Astrocyte (in vitro differentiated cells and primary cell): Measurements from ENCODE around the gene ZFAND6. TPM values are rescaled to one million over a fixed set of nuclear protein-coding genes. Genes with fewer than 3 reads are reported as not detected.
"Not testable (repeated sequence)": the region's sequence is repeated elsewhere in the genome, so short reads cannot be mapped to it uniquely, and the experiment has no call there.

Source experiments
- DNase-seq: peaks from one replicate; pipeline ENCODE4 v3.0.0-alpha.2; 2010; ENCODE audit warnings: low read depth
- FAIRE-seq: peaks from 2 replicates; lab custom pipeline; 2011; peaks lifted over from hg19 to GRCh38; lab: Jason Lieb, UNC
- H2AFZ ChIP-seq: 2 replicates; pipeline ENCODE4 v1.6.0; 2012; ENCODE audit warnings: low read depth, low read length, inconsistent platforms
- H3K27ac ChIP-seq: 2 replicates; pipeline ENCODE4 v1.5.1; 2011; ENCODE audit warnings: low read depth, low read length, inconsistent platforms
- H3K27me3 ChIP-seq: 2 replicates; pipeline ENCODE4 v1.6.0; 2011; ENCODE audit warnings: low read length, inconsistent platforms; ENCODE audit not compliant: insufficient read depth
- H3K36me3 ChIP-seq: 2 replicates; pipeline ENCODE4 v1.5.1; 2011; ENCODE audit warnings: low read length, inconsistent platforms; ENCODE audit not compliant: insufficient read depth
- H3K4me1 ChIP-seq: 2 replicates; pipeline ENCODE4 v1.5.1; 2011; ENCODE audit warnings: low read length, inconsistent platforms; ENCODE audit not compliant: insufficient read depth
- H3K4me2 ChIP-seq: 2 replicates; pipeline ENCODE4 v1.6.0; 2012; ENCODE audit warnings: low read length, inconsistent platforms
- H3K4me3 ChIP-seq: 2 replicates; pipeline ENCODE4 v1.5.1; 2011; ENCODE audit warnings: low read depth, mild to moderate bottlenecking, low read length, inconsistent platforms; ENCODE audit not compliant: insufficient read depth
- H3K79me2 ChIP-seq: 2 replicates; pipeline ENCODE4 v1.6.0; 2012; ENCODE audit warnings: mild to moderate bottlenecking, low read length, inconsistent platforms; ENCODE audit not compliant: insufficient read depth
- H3K9ac ChIP-seq: 2 replicates; pipeline ENCODE4 v1.6.0; 2012; ENCODE audit warnings: mild to moderate bottlenecking, low read length, inconsistent platforms
- H3K9me3 ChIP-seq: 2 replicates; pipeline ENCODE4 v1.5.1; 2012; ENCODE audit warnings: low read depth, mild to moderate bottlenecking, low read length, inconsistent platforms; ENCODE audit not compliant: insufficient read depth
- H4K20me1 ChIP-seq: 2 replicates; pipeline ENCODE4 v1.6.0; 2012; ENCODE audit warnings: low read length, inconsistent platforms; ENCODE audit not compliant: insufficient read depth
- H3K27ac Mint-ChIP-seq: one replicate; pipeline ENCODE4 v1.8.0; 2021; ENCODE audit warnings: mild to moderate bottlenecking, mixed read lengths; ENCODE audit not compliant: unreplicated experiment
- H3K27me3 Mint-ChIP-seq: one replicate; pipeline ENCODE4 v1.8.0; 2021; ENCODE audit warnings: low read depth, mixed read lengths; ENCODE audit not compliant: unreplicated experiment
- H3K36me3 Mint-ChIP-seq: one replicate; pipeline ENCODE4 v1.8.0; 2021; ENCODE audit warnings: low read depth, mixed read lengths; ENCODE audit not compliant: unreplicated experiment
- H3K4me1 Mint-ChIP-seq: one replicate; pipeline ENCODE4 v1.8.0; 2021; ENCODE audit warnings: low read depth, mixed read lengths; ENCODE audit not compliant: unreplicated experiment
- H3K4me3 Mint-ChIP-seq: one replicate; pipeline ENCODE4 v1.8.0; 2021; ENCODE audit warnings: mild to moderate bottlenecking, moderate library complexity, mixed read lengths; ENCODE audit not compliant: unreplicated experiment
- H3K9me3 Mint-ChIP-seq: one replicate; pipeline ENCODE4 v1.8.0; 2021; ENCODE audit warnings: mild to moderate bottlenecking, mixed read lengths; ENCODE audit not compliant: unreplicated experiment
- EZH2 ChIP-seq: IDR thresholded peaks from 2 replicates; pipeline ENCODE4 v1.6.1; 2012; ENCODE audit warnings: mild to moderate bottlenecking, low read length, inconsistent platforms; ENCODE audit not compliant: insufficient read depth
- total RNA-seq: library from RNA; stranded (reverse); gene quantifications from 2 replicates; pipeline ENCODE4 v1.2.1, GENCODE V29; 2021
- TF ChIP-seq, protein P1 (sequence below): IDR thresholded peaks from 2 replicates; pipeline ENCODE4 v1.5.1; 2011; ENCODE audit warnings: low read depth, mild to moderate bottlenecking, inconsistent platforms, low read length, moderate library complexity; ENCODE audit not compliant: insufficient read depth

Gene ZFAND6
- total RNA-seq, 1 donor from 2014 or later = 70.0 TPM

DNA sequence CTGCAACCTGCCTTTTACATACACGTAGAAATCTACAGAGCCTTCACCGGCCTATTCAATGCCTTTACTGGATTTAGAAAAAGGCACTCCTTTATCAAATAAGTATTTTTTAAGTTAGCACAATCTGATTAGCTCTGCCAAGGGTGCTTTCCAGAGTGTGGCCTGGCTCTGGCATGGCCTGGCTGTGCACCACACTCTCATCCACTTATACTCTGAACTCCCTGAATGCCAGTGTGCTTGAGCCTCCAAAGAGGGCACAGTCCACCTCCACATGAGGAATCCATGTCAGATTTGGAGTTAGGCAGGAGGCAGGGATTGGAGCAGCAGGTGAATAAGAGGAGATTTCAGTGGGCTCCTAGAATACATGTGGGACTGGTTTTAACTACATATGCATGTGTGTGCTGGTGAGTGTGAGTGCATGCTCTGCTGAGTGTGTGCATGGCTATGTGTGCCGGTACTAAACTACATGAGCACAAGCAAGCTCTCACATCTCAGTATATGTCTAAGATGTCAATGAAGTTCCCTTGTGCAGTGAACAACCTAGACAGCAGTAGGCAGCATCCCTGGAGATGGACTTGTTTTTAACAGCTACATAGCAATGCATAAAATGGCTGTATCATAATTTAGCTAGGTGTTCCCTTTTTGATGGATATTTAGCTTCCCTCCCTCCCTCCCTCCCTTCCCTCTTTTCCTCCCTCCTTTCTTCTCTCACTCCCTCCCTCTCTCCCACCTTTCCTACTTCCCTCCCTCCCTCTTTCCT is 17.8 kb upstream of the ZFAND6 start:
- Histone ChIP-seq H3K27ac (no peak overlapping the region), H3K9me3 (no peaks in the 10 kb centered on the region), H3K4me1 (no peaks in the 10 kb centered on the region), H2AFZ (no peak overlapping the region), H3K36me3 (no peaks in the 10 kb centered on the region), H3K79me2 (no peaks in the 10 kb centered on the region), H4K20me1 (no peaks in the 10 kb centered on the region), H3K9ac (no peak overlapping the region), H3K4me3 (no peak overlapping the region), H3K27me3 (no peaks in the 10 kb centered on the region), H3K4me2 (no peak overlapping the region)
- Mint-ChIP-seq H3K4me1 (no peaks in the 10 kb centered on the region), H3K36me3 (no peaks in the 10 kb centered on the region), H3K27ac (no peak overlapping the region), H3K27me3 (no peaks in the 10 kb centered on the region), H3K9me3 (peaks cover 3% of the 10 kb centered on the region), H3K4me3 (no peak overlapping the region)
- no peak for DNase-seq
- FAIRE-seq = no peak
- TF ChIP-seq, protein P1, sequence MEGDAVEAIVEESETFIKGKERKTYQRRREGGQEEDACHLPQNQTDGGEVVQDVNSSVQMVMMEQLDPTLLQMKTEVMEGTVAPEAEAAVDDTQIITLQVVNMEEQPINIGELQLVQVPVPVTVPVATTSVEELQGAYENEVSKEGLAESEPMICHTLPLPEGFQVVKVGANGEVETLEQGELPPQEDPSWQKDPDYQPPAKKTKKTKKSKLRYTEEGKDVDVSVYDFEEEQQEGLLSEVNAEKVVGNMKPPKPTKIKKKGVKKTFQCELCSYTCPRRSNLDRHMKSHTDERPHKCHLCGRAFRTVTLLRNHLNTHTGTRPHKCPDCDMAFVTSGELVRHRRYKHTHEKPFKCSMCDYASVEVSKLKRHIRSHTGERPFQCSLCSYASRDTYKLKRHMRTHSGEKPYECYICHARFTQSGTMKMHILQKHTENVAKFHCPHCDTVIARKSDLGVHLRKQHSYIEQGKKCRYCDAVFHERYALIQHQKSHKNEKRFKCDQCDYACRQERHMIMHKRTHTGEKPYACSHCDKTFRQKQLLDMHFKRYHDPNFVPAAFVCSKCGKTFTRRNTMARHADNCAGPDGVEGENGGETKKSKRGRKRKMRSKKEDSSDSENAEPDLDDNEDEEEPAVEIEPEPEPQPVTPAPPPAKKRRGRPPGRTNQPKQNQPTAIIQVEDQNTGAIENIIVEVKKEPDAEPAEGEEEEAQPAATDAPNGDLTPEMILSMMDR = no peak
- no peak for TF ChIP-seq EZH2

DNA sequence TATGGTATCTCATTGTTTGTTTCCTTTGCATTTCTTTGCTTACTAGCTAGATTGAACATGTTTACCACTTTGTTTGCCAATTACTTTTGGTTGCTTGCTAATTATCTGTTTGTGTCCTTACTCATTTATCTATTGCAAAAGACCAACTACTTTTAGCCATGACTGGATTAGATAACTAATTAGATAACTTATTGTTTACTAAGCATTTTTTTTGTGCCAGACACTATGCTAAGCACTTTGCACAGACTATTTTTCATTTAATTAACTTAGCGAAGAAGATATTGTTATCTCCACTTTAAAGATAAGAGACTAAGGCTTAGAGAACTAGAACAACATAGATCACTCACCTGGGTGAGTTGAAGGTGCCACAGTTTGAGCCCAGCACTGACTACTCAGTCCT is 16.9 kb upstream of the ZFAND6 start:
- Mint-ChIP-seq H3K4me3 (no peak overlapping the region), H3K27ac (no peak overlapping the region)
- H3K79me2 ChIP-seq = no peaks in the 10 kb centered on the region

DNA sequence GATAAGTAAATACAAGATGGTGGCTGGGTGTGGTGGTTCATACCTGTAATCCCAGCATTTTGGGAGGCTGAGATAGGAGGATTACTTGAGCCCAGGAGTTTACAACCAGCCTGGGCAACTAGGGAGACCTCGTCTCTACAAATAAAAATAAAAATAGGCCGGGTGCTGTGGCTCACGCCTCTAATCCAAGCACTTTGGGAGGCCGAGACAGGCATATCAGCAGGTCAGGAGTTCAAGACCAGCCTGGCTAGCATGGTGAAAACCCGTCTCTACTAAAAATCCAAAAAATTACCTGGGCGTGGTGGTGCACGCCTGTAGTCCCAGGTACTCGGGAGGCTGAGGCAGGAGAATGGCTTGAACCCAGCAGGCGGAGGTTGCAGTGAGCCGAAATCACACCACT is 14.3 kb upstream of the ZFAND6 start:
- not testable (repeated sequence) for H3K9me3 Mint-ChIP-seq, H3K27me3 ChIP-seq, H3K27me3 Mint-ChIP-seq, H3K36me3 ChIP-seq, H2AFZ ChIP-seq, H3K4me2 ChIP-seq, H3K9ac ChIP-seq, H3K4me3 Mint-ChIP-seq, H3K36me3 Mint-ChIP-seq, H4K20me1 ChIP-seq, FAIRE-seq, H3K9me3 ChIP-seq, H3K79me2 ChIP-seq, DNase-seq, H3K4me3 ChIP-seq, H3K4me1 Mint-ChIP-seq, H3K27ac Mint-ChIP-seq, H3K27ac ChIP-seq, H3K4me1 ChIP-seq

More for the DNA sequence above, 16.9 kb upstream of the ZFAND6 start:
- Histone ChIP-seq H2AFZ (no peak overlapping the region), H3K27me3 (no peaks in the 10 kb centered on the region), H3K9me3 (no peaks in the 10 kb centered on the region), H3K27ac (no peak overlapping the region), H3K4me3 (no peak overlapping the region), H3K36me3 (no peaks in the 10 kb centered on the region), H4K20me1 (no peaks in the 10 kb centered on the region), H3K4me2 (no peak overlapping the region), H3K9ac (no peak overlapping the region), H3K4me1 (no peaks in the 10 kb centered on the region)
- FAIRE-seq (no peak), DNase-seq (no peak)
- no peaks in the 10 kb centered on the region for H3K4me1 Mint-ChIP-seq
- peaks cover 3% of the 10 kb centered on the region for H3K9me3 Mint-ChIP-seq
- H3K36me3 Mint-ChIP-seq = no peaks in the 10 kb centered on the region
- TF ChIP-seq, protein P1 = no peak
- TF ChIP-seq EZH2 = no peak
- no peaks in the 10 kb centered on the region for H3K27me3 Mint-ChIP-seq
